HEK293 (cell line): ENCODE data around the gene ARHGAP15.

Experiments used
- CTCF ChIP-seq: fragments of 450-650 bp; formaldehyde crosslinking; IDR thresholded peaks from 2 replicates; pipeline ENCODE4 v1.5.1; 2016; ENCODE audit warnings: missing biosample characterization, missing genetic modification characterization
- MEIS1 ChIP-seq: sonication (generic); formaldehyde crosslinking; IDR thresholded peaks from 2 replicates; pipeline ENCODE4 v1.8.1; 2022; ENCODE audit warnings: missing genetic modification reagents, mild to moderate bottlenecking, borderline replicate concordance
- ZNF394 ChIP-seq: fragments of 450-650 bp; formaldehyde crosslinking; IDR thresholded peaks from 2 replicates; pipeline ENCODE4 v1.5.1; 2016; ENCODE audit warnings: missing biosample characterization, missing genetic modification characterization, mild to moderate bottlenecking, moderate library complexity, borderline replicate concordance

- TF ChIP-seq ZNF394 (no peak), MEIS1 (CRISPR knock-in tag) (no peak), CTCF (tag by site-specific recombination) (no peak)
Measured at GRCh38 chr2:143796051-143796450, 666.8 kb downstream of the ARHGAP15 start.
